Measurements from ENCODE around the gene FANCC. TPM values are rescaled to one million over a fixed set of nuclear protein-coding genes. Genes with fewer than 3 reads are reported as not detected.

FANCC gene
- total and polyA plus RNA-seq, 2 experiments from 2014 or later, result 11.9 to 14.0 TPM

DNA sequence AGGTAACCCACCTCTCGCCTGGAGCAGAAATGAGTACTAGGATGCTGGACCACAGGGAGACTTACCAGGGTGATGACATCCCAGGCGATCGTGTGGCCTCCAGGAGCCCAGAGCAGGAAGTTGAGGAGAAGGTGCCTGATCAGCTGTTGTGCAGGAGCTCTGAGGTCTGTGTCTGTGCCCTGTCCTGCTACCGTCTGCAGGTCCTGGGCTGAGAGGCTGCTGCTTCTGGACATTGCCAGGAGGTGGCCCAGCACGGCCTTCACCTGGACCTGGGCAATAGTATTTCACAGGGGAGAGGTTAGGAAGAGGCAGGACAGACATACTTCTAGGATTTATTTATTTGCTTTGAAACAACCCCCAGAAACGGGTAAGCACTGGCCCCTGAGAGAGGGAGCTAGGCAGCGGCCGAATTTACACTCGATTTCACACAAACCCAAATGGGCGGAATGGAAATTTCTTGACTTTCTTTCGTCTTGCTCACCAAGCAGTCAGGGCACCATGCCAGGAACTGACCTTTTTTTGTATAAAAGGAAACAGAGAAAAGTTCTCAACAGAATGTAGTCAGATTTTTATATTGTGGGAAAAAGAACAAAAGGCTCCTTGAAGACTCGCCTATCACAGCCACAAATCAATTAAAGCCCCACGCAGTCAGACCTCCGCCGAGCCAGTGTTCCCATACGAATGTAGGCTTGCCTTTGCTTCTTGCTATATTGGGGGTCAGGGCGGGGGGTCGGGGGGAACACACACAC is 210.3 kb downstream of the FANCC start:
- peak in 1 of 2 donors; percentile 53 for DNase-seq (ENCODE audit: low read depth in 1 of 2, low spot score in 1 of 2)
- no peaks in the 10 kb centered on the region for H3K9me3 ChIP-seq (ENCODE audit: low read depth)
- no peak overlapping the region for H3K27ac ChIP-seq
- H3K4me3 ChIP-seq, result no peak overlapping the region
- H3K27me3 ChIP-seq, result no peaks in the 10 kb centered on the region
- TF ChIP-seq, protein P1, sequence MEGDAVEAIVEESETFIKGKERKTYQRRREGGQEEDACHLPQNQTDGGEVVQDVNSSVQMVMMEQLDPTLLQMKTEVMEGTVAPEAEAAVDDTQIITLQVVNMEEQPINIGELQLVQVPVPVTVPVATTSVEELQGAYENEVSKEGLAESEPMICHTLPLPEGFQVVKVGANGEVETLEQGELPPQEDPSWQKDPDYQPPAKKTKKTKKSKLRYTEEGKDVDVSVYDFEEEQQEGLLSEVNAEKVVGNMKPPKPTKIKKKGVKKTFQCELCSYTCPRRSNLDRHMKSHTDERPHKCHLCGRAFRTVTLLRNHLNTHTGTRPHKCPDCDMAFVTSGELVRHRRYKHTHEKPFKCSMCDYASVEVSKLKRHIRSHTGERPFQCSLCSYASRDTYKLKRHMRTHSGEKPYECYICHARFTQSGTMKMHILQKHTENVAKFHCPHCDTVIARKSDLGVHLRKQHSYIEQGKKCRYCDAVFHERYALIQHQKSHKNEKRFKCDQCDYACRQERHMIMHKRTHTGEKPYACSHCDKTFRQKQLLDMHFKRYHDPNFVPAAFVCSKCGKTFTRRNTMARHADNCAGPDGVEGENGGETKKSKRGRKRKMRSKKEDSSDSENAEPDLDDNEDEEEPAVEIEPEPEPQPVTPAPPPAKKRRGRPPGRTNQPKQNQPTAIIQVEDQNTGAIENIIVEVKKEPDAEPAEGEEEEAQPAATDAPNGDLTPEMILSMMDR (IDR thresholded peaks at IDR 0.05; ENCODE audit: low read depth, low read length), result no peak
- peaks cover 3% of the 10 kb centered on the region for H3K36me3 ChIP-seq
- H3K4me1 ChIP-seq (ENCODE audit: low read depth), result no peaks in the 10 kb centered on the region

DNA sequence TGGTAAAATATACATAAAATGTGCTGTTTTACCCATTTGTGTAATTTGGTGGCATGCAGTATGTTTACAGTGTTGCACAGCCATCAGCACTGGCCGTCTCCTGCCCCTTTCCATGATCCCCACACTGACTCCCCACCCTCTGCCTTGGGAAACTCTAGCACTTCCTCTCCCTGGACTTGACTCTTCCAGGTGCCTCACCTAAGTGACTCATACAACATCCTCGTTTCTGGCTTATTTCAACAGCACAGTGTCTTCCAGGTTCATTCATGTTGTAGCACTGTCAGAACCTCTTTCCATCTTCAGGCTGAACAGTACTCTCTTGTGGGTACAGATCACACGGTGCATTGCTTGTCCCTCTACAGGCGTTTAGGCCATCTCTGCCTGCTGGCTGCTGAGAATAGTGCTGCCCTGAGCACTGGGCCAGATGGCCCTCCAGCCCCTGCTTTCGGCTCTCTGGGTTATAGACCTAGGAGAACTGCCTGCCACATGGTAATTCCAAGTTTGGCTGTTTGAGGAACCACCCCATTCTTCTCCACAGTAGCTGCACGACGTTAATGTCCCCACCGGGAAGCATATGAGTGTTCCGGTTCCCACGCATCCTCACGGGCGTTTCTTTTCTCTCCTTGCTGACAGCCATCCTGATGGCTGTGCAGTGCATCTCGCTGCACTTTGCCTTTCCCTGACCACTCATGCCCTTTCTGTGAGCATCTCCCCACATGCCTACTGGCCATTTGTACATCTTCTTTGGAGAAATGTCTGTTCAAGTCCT is 211.8 kb downstream of the FANCC start:
- DNase-seq (ENCODE audit: low read depth in 1 of 2, low spot score in 1 of 2), result no peak
- H3K27ac ChIP-seq, result no peak overlapping the region
- H3K27me3 ChIP-seq, result no peaks in the 10 kb centered on the region
- no peaks in the 10 kb centered on the region for H3K4me1 ChIP-seq (ENCODE audit: low read depth)
- no peak overlapping the region for H3K4me3 ChIP-seq
- H3K9me3 ChIP-seq (ENCODE audit: low read depth), result no peaks in the 10 kb centered on the region
- TF ChIP-seq, protein P1 (IDR thresholded peaks at IDR 0.05; ENCODE audit: low read depth, low read length), result no peak
- peaks cover 3% of the 10 kb centered on the region for H3K36me3 ChIP-seq

DNA sequence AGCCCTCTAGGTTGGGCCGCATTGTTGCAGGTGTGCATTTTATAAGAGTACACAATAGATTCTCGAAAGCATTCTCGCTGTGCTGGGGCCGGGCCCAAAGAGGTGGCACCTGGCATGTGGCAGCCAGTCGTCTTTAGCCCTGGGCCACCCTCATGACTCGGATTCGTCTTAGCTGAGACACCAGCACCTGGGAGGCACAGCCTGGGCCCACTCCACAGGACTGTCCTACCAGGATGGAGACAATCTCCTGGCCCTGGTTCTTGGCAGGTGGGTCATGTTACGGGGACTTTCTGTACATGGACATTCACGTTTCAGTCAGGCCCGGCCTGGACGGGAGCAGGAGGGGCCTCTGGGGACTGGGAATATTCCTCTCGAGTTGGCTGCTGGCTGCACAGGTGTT is 212.5 kb downstream of the FANCC start:
- H3K27me3 ChIP-seq, result no peaks in the 10 kb centered on the region
- H3K36me3 ChIP-seq, result peaks cover 3% of the 10 kb centered on the region
- H3K4me1 ChIP-seq (ENCODE audit: low read depth), result no peaks in the 10 kb centered on the region
- no peaks in the 10 kb centered on the region for H3K9me3 ChIP-seq (ENCODE audit: low read depth)
- DNase-seq (ENCODE audit: low read depth in 1 of 2, low spot score in 1 of 2), result no peak
- TF ChIP-seq, protein P1 (IDR thresholded peaks at IDR 0.05; ENCODE audit: low read depth, low read length), result no peak
- no peak overlapping the region for H3K27ac ChIP-seq
- no peak overlapping the region for H3K4me3 ChIP-seq

DNA sequence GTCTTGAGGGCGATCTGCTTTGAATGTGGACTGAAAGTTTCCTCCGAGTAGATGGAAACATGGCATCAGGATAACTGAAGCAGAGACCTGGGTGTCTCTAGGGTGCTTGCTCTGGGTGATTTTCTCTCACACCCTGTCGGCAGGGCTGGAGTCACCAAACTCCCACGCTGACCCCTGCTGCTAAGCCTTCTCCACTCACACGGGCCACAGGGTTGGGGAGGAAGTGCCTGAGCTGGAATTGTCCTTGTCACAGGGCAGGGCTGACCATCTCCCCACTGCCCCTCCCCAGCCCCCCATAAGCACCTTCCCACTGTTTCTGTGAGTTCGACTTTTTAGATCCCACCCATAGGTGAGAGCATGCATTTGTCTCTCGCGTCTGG is 212.9 kb downstream of the FANCC start:
- Histone ChIP-seq H3K9me3 (ENCODE audit: low read depth) (no peaks in the 10 kb centered on the region), H3K27ac (no peak overlapping the region), H3K27me3 (no peaks in the 10 kb centered on the region), H3K36me3 (peaks cover 3% of the 10 kb centered on the region), H3K4me1 (ENCODE audit: low read depth) (no peaks in the 10 kb centered on the region), H3K4me3 (no peak overlapping the region)
- DNase-seq (ENCODE audit: low read depth in 1 of 2, low spot score in 1 of 2), result no peak
- TF ChIP-seq, protein P1 (IDR thresholded peaks at IDR 0.05; ENCODE audit: low read depth, low read length), result no peak

DNA sequence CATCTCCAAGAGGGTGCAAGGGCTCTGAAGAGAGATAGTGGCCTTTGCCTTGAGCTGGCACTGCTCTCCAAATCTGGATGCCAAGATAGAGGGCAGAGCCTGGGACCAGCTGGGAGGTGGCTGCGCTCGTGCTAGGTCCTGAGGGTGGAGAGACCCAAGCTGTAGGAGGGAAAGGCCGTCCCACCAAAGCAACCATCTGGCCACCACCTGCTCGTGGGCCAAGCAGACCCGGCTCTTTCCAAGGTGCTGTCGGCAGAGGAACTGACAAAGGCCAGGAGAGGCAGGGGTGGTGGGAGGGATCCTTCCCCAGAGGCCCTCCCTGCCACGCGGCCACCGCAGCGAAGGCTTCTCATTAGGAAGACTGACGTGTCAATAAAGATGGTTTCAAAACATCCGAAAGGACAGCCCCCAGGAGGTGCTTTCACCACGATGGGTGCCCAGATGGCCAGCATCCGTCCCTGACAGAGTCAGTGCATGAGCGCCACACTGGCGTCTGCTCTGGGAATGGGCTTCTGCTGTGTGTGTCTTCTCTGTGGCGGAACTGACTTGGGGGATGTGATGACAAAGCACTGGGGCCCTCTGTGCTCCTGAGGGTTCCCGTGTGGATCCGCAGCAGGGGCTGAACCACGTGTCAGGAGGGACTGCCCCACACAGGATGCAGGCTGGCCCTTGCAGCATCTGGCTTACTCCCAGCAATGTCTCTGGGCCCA is 213.5 kb downstream of the FANCC start:
- DNase-seq (ENCODE audit: low read depth in 1 of 2, low spot score in 1 of 2), result peak in 1 of 2 donors; percentile 15
- H3K36me3 ChIP-seq, result peaks cover 3% of the 10 kb centered on the region
- peaks cover 2% of the 10 kb centered on the region for H3K4me1 ChIP-seq (ENCODE audit: low read depth)
- H3K9me3 ChIP-seq (ENCODE audit: low read depth), result no peaks in the 10 kb centered on the region
- TF ChIP-seq, protein P1 (IDR thresholded peaks at IDR 0.05; ENCODE audit: low read depth, low read length), result no peak
- H3K27ac ChIP-seq, result no peak overlapping the region
- no peaks in the 10 kb centered on the region for H3K27me3 ChIP-seq
- no peak overlapping the region for H3K4me3 ChIP-seq
